ENCODE results near the gene CDC40.
"Not testable (repeated sequence)": the region's sequence is repeated elsewhere in the genome, so short reads cannot be mapped to it uniquely, and the experiment has no call there.

The CDC40 gene

GRCh38 chr6:110271732-110272022, 91.5 kb downstream of the CDC40 start:
- DNase-seq (ENCODE audit: low read depth): no peak

DNA sequence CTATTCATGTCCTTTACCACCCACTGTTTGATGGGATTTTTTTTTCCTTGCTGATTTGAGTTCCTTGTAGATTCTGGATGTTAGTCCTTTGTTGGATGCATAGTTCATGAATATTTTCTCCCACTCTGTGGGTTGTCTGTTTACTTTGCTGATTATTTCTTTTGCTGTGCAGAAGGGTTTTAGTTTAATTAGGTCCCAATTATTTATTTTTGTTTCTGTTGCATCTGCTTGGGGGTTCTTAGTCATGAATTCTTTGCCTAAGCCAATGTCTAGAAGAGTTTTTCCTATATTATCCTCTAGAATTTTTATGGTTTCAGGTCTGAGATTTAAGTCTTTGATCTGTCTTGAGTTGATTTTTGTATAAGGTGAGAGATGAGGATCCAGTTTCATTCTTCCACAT, 92.6 kb downstream of the CDC40 start:
- not testable (repeated sequence) for DNase-seq (ENCODE audit: low read depth)

DNA sequence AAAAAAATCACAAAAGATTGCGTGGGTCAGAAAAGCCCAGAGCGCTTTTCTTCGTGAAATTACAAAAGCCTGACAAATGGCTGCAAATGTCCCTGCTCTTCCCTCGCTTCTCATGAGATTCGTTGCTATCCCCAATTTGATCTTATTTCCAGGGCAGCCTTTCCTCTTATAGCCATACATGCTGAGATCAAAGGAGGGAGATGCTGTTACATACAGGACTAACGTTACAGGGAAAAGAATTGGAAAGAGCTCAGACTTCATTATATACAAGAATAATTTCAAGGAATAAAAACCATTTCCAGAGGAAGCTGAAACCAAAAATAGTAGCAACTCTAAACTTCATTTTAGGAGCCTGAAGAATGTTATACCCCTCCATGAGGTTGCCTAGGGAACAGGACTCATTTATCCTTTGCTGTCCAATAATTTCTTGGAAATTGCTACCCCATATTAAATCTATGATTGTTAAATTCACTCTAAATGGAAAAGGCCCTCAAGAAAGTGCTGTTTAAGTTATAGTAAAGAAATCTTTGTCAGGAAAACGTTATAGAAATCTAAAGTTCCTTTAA, 97.0 kb downstream of the CDC40 start:
- no peak for DNase-seq (ENCODE audit: low read depth)

Data from stimulated activated CD8-positive, alpha-beta memory T cell treated with anti-CD3 and anti-CD28 coated beads, Interleukin-7, amount 100 ng/mL, for 24 hours (primary cell).